Measurements from ENCODE around the gene FNDC11. TPM values are rescaled to one million over a fixed set of nuclear protein-coding genes. Genes with fewer than 3 reads are reported as not detected.
"Not testable (repeated sequence)": the region's sequence is repeated elsewhere in the genome, so short reads cannot be mapped to it uniquely, and the experiment has no call there.

Gene FNDC11
- polyA plus RNA-seq, 3 donors, result 0.83 to 1.9 (median 1.3) TPM

- DNase-seq, result no peak
Observed at GRCh38 chr20:63551068-63551467, 2.9 kb upstream of the FNDC11 start.

DNA sequence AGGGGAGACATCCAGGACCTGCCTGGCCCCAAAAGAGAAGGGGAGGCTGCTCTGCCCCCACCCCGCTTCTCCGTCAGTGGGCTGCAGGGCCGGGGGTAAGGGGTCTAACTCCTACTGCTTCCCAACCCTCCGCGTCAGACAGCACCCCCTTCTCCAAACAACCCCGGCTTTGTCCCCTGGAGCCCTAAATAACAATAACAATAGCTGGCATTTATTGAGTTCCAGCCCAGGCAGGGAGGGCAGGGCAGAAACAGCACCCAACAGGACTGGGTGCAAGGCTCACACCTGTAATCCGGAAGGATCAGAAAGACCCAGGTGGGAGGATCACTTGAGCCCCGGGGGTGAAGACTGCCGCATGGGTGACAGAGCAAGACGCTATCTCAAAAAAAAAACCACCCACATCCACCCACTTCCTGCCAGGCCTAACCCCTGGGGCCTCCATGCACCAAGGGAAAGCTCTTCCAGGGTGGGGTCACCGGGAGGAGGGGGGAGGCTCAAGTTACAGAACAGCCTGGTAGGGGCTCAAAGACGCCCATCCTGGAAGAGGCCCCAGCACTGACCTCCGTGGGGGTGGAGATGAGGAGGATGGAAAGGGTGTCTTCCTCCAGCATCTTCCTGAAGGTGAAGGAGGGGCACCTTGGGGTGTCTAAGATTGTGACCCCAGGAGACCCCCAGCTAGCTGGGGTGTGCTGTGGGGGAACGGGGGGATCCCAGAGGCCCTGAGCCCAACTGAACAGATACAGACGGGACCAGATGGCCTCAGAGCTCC, 1.3 kb upstream of the FNDC11 start:
- no peak for DNase-seq

- DNase-seq, result peak; percentile 62
Observed at GRCh38 chr20:63553251-63553932, 567 bp upstream of the FNDC11 start.

DNA sequence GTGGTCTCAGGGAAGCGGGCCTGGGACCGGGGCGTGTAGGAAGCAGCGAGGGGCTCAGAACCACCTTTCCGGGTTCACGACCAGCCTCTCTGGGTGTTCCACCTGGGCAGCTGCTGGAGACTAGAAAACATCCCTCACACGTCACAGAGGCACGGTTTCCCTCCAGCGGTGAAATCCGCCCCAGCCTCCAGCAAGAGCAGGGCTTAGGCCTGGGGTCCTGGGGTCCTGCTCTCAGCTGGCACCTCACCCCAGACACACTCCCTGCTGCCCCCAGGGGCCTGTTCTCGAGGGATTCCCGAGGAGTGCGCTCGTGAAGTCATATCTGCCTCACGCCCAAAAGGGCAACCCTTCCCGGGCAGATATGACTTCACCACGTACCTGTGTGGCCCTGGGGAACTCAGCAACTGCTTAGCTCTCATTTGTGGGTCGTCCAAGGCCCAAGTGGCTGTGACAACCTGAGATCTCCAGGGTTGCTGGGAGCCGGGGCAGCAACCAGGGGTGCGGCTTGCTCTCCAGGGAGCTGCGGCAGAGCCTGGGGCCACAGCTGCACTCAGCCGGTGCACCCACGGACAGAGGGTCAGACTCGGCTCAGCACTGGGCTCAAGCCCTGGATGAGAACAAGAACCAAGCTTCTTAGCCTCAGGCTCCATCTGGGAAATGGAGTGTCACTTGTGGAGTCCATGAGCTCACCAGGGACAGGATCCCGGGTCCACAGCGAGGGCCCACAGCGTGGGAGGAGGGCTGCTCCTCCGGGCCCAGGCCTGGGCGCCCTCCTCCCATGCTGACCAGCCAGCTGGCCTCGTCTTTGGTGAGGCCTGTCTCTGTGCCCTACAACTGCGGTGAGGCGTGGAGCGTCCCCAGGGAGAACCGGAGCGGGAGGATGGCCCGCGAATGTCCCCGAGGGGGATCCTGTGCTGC, 661 bp downstream of the FNDC11 start:
- no peak for DNase-seq

- DNase-seq, result no peak
Observed at GRCh38 chr20:63555661-63556381, 1.9 kb downstream of the FNDC11 start.

- DNase-seq, result no peak
Observed at GRCh38 chr20:63556873-63557478, 3.0 kb downstream of the FNDC11 start.

GRCh38 chr20:63557481-63557891, 3.5 kb downstream of the FNDC11 start:
- no peak for DNase-seq

DNA sequence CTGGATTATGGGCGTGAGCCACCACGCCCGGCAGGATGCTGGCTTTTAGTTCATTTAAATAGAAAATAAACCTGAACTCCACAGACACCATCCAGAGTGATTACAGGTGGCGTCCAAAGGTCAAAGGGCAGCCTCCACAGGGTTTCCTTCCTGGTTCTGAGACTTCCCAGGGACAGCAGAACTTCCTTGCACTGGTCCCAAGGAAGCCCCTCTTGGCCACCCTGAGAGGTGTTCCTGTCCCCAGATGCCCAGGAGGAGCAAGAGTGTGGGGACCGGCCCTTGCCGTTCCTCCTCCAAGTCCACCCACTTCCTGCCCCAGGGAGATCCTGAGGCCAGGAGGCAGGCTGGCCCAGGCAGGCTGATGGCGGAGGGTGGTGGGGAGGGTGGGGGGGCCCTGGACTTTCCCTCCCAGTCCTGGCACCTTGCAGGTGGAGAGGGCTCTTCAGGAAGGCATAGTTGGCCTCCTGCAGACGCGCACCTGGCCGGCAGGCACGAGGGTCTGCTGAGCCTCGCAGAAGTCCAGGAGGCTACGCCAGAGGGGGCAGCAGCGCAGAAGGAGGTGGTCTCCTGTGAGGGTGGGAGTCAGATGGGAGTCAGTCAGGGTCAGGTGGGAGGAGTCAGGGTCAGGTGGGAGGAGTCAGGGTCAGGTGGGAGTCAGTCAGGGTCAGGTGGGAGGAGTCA, 5.0 kb downstream of the FNDC11 start:
- no peak for DNase-seq

- not testable (repeated sequence) for DNase-seq
Observed at GRCh38 chr20:63559485-63560332, 5.8 kb downstream of the FNDC11 start.

GRCh38 chr20:63560333-63560805, 6.4 kb downstream of the FNDC11 start:
- no peak for DNase-seq

- DNase-seq, result no peak
Observed at GRCh38 chr20:63560856-63561609, 7.1 kb downstream of the FNDC11 start.

- DNase-seq, result no peak
Observed at GRCh38 chr20:63561624-63562396, 7.9 kb downstream of the FNDC11 start.

GRCh38 chr20:63562461-63563224, 8.7 kb downstream of the FNDC11 start:
- DNase-seq, result no peak

DNA sequence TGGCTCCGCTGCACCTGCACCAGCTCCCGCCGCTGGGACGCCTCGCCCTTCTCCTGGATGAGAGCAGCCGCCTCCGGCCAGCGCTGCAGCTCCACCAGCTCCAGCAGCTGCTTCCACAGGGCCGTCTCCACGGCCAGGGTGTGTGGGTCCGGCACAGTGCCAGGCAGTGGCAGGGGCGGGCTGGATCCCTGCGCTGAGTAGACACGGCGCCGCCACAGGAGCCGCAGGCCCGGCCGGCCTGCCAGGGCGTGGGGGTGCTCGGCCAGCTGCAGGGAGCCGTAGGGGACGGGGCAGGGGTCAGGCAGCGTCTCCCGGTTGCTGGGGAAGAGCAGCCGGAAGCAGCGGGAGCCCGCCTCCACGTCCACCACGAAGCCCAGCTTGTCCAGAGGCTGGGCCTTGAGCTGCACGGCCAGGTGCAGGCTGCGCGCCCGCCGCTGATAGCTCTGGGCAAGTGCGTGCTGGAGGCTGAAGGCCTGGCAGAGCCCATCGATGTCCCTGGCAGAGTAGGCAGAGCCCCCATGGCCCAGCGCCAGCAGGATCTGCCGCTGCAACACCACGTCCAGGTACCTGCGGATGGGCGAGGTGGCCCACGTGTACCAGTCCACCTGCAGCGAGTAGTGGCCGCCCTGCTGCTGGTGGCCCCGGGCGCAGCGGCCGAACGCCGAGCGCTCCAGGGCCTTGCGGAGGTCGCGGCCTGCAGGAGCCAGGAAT, 9.4 kb downstream of the FNDC11 start:
- DNase-seq, result no peak

GRCh38 chr20:63564036-63564810, 10.3 kb downstream of the FNDC11 start:
- DNase-seq, result no peak

All from renal pelvis (tissue), 4 donors.